H1 (cell line): ENCODE data around the gene CXCL3. TPM values are rescaled to one million over a fixed set of nuclear protein-coding genes. Genes with fewer than 3 reads are reported as not detected.

Experiments
- JUND ChIP-seq: IDR thresholded peaks from 2 replicates; pipeline ENCODE4 v1.6.1; 2011; ENCODE audit warnings: mild to moderate bottlenecking, improper control_type of control experiment, low read length
- KDM4A ChIP-seq: IDR thresholded peaks from one replicate; pipeline ENCODE4 v1.7.1; 2012; ENCODE audit warnings: low read depth, mild to moderate bottlenecking, moderate library complexity, low read length, inconsistent platforms; ENCODE audit not compliant: severe bottlenecking
- RXRA ChIP-seq: IDR thresholded peaks from 2 replicates; pipeline ENCODE4 v1.6.1; 2011; ENCODE audit warnings: low read depth, mild to moderate bottlenecking, low read length, moderate library complexity; ENCODE audit not compliant: insufficient read depth
- YY1 ChIP-seq: IDR thresholded peaks from 2 replicates; pipeline ENCODE4 v1.6.1; 2011; ENCODE audit warnings: low read depth, mild to moderate bottlenecking, low read length
- polyA plus RNA-seq, 7 experiments: library from polyadenylated mRNA; depleted of rRNA in 3 of 7; stranded (reverse) in 5 of 7; unstranded in 2 of 7; fragments of >200 nt in 5 of 7; fragments of 200-250 nt in 2 of 7; gene quantifications; 1 replicate in 5 of 7; 2 replicates in 1 of 7; 4 replicates in 1 of 7; pipeline versions ENCODE4 v1.2.1 to v1.2.3, GENCODE V29; 2011 to 2013; ENCODE audit warnings: missing spikeins in 2 of 7, mixed read lengths in 2 of 7
- total RNA-seq: library from RNA; stranded (reverse); fragmentation: NEBNext Ultra II Directional; extraction: Animal tissue kit (Norgen Biotek cat#: 25700); gene quantifications from 2 replicates; pipeline ENCODE4 v1.2.1, GENCODE V29; 2021
- TF ChIP-seq, protein P1 (sequence below): IDR thresholded peaks from 2 replicates; pipeline ENCODE4 v1.6.1; 2011; ENCODE audit warnings: low read depth, mild to moderate bottlenecking, low read length; ENCODE audit not compliant: insufficient read depth
- TF ChIP-seq, protein P2 (sequence below): IDR thresholded peaks from 2 replicates; pipeline ENCODE4 v1.6.1; 2012; ENCODE audit warnings: inconsistent platforms
- TF ChIP-seq, protein P3 (sequence below): IDR thresholded peaks from 2 replicates; pipeline ENCODE4 v1.6.1; 2011; ENCODE audit warnings: low read length, improper control_type of control experiment

CXCL3 gene
- total and polyA plus RNA-seq, 2 of the 8 experiments (the other 6 are each of a cell fraction or from before 2014, with no cell fraction given) = 3.1 to 5.2 TPM

DNA sequence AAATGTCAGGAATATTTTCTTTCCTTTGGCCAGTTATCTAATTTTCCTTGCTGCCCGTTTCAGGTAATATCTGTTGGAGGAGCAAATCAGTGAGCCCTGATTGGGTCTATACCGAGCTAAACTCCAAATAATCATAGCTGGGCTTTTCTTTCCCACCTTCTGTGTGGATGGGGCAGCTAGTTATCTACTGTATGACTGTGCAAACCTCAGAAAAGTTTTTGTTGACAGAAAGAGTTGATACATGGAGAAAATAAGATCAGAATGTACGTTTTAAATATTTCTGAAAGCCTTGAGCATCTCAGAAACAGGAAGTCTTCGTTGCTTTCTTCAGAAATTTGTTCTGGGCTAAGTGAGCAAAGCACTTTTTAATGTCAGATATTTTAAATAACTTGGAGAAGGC, 33.8 kb downstream of the CXCL3 start (continued):
- TF ChIP-seq, protein P1, sequence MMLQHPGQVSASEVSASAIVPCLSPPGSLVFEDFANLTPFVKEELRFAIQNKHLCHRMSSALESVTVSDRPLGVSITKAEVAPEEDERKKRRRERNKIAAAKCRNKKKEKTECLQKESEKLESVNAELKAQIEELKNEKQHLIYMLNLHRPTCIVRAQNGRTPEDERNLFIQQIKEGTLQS = no peak
- TF ChIP-seq KDM4A (no peak), YY1 (no peak), JUND (no peak), RXRA (no peak)
- TF ChIP-seq, protein P2, sequence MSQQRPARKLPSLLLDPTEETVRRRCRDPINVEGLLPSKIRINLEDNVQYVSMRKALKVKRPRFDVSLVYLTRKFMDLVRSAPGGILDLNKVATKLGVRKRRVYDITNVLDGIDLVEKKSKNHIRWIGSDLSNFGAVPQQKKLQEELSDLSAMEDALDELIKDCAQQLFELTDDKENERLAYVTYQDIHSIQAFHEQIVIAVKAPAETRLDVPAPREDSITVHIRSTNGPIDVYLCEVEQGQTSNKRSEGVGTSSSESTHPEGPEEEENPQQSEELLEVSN = no peak
- TF ChIP-seq, protein P3, sequence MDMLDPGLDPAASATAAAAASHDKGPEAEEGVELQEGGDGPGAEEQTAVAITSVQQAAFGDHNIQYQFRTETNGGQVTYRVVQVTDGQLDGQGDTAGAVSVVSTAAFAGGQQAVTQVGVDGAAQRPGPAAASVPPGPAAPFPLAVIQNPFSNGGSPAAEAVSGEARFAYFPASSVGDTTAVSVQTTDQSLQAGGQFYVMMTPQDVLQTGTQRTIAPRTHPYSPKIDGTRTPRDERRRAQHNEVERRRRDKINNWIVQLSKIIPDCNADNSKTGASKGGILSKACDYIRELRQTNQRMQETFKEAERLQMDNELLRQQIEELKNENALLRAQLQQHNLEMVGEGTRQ = no peak
